HTERT RPE-1 (cell line): ENCODE measurements around the gene MS4A4A.
"Not testable (repeated sequence)": the region's sequence is repeated elsewhere in the genome, so short reads cannot be mapped to it uniquely, and the experiment has no call there.

Source experiments
- in situ Hi-C: fragments of 300-500 bp; cut with MboI; formaldehyde crosslinking; loops from 4 replicates; pipeline ENCODE4 v1.14.3; 2020; ENCODE audit warnings: low sequenced_read_pairs

The MS4A4A gene

DNA sequence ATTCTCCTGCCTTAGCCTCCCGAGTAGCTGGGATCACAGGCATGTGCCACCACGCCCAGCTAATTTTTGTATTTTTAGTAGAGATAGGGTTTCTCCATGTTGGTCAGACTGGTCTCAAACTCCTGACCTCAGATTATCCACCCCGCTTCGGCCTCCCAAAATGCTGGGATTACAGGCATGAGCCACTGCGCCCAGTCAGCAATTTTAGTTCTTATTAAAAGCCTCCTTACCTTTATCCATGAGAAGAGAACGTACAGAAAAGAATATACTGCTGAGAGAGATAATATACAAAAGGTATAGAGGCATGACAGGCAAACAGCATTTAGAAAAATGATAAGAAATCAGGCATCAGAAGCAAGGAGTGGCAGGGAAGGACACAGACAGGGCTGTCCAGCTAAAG is 21.4 kb downstream of the MS4A4A start:
- in situ Hi-C loops = not testable (repeated sequence)

- in situ Hi-C loops = no loop called here
These were observed 23.2 kb downstream of the MS4A4A start for GRCh38 chr11:60303661-60304060.

- in situ Hi-C loops = no loop called here
These were observed 25.6 kb downstream of the MS4A4A start for GRCh38 chr11:60305906-60306619.

- in situ Hi-C loops = no loop called here
These were observed 27.2 kb downstream of the MS4A4A start for GRCh38 chr11:60307507-60308195.

DNA sequence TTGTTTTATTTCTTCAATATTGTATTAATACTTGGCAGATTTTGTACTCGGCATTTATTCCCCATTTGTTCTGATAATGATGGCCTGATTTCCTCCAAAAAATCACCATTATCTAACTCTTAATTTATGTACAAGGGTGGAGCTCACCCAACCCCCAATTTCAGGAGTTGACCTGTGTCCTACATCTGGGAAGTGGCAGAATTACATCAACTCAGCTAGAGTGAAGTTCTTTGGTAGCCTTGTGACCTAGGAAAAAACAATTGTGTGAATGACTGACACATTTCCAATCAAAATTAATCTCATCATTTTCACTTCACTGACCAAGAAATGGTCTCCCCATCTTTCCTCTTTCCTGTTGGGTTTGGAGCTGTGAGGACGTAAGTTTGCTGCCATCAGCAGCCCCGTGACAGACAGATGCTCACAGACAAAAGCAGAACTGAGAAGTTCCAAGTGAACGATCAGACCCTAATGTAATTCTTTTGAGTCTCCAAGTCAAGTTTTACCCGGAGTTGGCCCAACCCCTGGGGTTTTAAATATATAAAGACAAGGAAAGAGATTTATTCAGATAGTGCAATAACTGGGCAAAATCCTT is 30.0 kb downstream of the MS4A4A start:
- in situ Hi-C loops = no loop called here

GRCh38 chr11:60314635-60315321 is 34.3 kb downstream of the MS4A4A start:
- in situ Hi-C loops = no loop called here

- in situ Hi-C loops = no loop called here
These were observed 35.4 kb downstream of the MS4A4A start for GRCh38 chr11:60315871-60316270.

- in situ Hi-C loops = no loop called here
These were observed 35.9 kb downstream of the MS4A4A start for GRCh38 chr11:60316317-60316716.

- in situ Hi-C loops = no loop called here
These were observed 38.3 kb downstream of the MS4A4A start for GRCh38 chr11:60318726-60319125.

GRCh38 chr11:60321051-60321450 is 40.6 kb downstream of the MS4A4A start:
- in situ Hi-C loops = no loop called here

- in situ Hi-C loops = no loop called here
These were observed 46.5 kb downstream of the MS4A4A start, which contains the start of gene MS4A6E for GRCh38 chr11:60326955-60327354. Gene MS4A6E, plus strand, starts transcription at chr11:60327255. Its CDS starts 7,641 bp downstream, at chr11:60334896.

DNA sequence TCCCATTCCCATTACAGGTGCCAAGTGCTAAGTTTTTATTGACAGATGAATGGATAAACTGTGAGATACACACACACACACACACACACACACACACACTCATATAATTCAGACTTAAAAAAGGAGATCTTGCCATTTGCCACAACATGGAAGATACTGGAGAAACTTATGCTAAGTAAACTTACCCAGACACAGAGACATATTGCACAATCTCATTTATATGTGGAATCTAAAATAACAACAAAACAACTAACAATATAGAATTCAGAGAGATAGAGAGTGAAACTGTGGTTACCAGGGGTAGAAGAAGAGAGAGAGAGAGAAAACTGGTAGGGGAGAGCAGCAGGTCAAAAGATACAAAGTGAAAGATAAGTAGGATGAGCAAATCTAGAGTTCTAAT is 48.0 kb downstream of the MS4A4A start:
- in situ Hi-C loops = no loop called here

DNA sequence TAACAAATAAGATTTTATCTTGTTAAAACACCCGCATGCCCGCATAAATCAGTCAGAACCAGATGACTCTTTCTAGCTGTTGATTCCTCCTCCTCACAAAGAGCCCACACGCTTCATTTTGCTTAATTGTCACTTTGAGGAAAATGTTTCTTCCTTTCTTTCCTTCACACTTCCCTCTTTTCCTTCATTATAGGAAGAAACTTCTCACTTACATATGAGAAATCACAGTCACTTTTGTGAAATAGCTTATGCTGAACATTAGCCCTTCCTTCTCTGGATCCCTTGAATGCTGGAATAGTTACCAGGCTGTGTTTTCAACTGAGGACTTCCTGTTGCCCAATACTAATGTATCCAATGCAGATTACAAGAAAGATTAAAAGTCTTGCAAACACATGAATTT is 52.4 kb downstream of the MS4A4A start:
- in situ Hi-C loops = no loop called here

- in situ Hi-C loops = no loop called here
These were observed 53.6 kb downstream of the MS4A4A start for GRCh38 chr11:60334005-60334620.

GRCh38 chr11:60336767-60337391 is 56.4 kb downstream of the MS4A4A start:
- in situ Hi-C loops = no loop called here

GRCh38 chr11:60338053-60338452 is 57.6 kb downstream of the MS4A4A start:
- in situ Hi-C loops = no loop called here

DNA sequence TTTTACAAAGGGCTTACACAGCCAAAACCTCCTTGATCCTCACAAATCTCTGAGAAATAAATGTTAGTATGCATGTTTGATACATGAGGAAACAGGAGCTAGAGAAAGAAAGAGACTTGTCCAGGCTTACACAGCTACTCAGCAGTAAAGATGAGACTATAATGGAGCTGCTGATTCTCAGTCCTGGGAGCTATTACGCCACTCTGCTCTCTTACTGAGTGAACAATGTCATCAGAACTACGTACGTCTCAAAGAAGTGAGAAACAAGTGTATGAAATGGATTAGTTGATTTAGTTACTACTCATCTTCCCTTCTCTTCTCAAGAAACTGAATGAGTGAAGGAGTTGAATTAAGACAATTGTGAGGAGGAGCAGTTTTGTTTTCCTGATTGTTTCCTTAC is 58.9 kb downstream of the MS4A4A start:
- in situ Hi-C loops = no loop called here

- in situ Hi-C loops = no loop called here
These were observed 62.7 kb downstream of the MS4A4A start for GRCh38 chr11:60343094-60343704.

DNA sequence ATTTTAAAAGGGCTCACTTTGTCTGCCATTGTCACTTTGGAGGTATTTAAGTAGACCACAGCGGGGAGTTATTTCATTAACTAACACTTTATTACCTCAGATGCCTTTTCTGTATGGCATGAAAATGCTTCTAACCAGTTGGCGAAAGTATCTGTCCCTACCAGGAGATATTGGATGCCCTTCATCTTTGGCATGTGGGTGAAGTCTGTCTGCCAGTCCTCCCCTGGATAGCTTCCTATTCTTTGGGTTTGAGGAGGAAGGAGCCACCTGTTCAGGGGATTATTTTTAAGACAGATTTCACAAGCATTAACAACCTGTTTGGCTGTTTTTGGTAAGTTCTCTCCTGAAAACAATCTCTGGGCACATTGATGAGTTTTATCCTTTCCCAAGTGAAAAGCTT is 63.7 kb downstream of the MS4A4A start:
- in situ Hi-C loops = no loop called here

DNA sequence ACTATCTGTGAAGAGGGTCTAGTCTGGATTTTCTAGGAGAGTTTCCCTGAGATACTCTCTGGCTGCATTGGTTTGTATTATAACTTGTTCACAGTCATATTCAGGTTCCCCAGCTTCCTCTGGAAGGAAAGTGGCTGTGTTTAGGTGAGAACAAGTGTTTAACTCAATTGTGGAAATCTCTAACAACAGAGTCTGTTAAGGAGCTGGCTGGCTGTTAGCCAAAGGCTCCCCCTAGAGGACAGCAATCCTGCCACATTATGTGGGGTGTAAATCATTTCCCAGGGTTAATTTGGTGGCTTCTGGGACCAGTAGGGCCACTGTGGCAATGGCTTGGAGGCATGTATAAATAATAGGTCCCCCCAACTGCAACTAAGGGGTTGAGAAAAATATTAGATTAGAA is 65.0 kb downstream of the MS4A4A start:
- in situ Hi-C loops = no loop called here
